Liver (tissue), 9 donors: ENCODE results near the gene SOX10. TPM values are rescaled to one million over a fixed set of nuclear protein-coding genes. Genes with fewer than 3 reads are reported as not detected.

Experiments used
- DNase-seq: peaks from one replicate; pipeline ENCODE4 v3.0.0-alpha.2; 2017; ENCODE audit warnings: low spot score
- H3K27ac ChIP-seq, 2 donors: one replicate each; pipeline ENCODE4 v1.7.0; 2013; ENCODE audit warnings: inconsistent platforms in 2 of 2, low read length in 2 of 2, control low read depth in 1 of 2, low read depth in 1 of 2, mild to moderate bottlenecking in 1 of 2
- H3K27me3 ChIP-seq, 4 donors: one replicate each; pipeline versions ENCODE4 v1.6.1 to v1.7.0; 2013; ENCODE audit warnings: low read length in 3 of 4, inconsistent platforms in 1 of 4, mild to moderate bottlenecking in 1 of 4, moderate library complexity in 1 of 4; ENCODE audit not compliant: control insufficient read depth in 4 of 4, insufficient read depth in 4 of 4
- H3K36me3 ChIP-seq, 4 donors: one replicate each; pipeline versions ENCODE4 v1.6.1 to v1.7.0; 2013; ENCODE audit warnings: low read length in 3 of 4, mild to moderate bottlenecking in 3 of 4, low read depth in 1 of 4, moderate library complexity in 1 of 4; ENCODE audit not compliant: control insufficient read depth in 4 of 4, insufficient read depth in 3 of 4
- H3K4me1 ChIP-seq, 4 donors: one replicate each; pipeline versions ENCODE4 v1.6.1 to v1.7.0; 2013; ENCODE audit warnings: low read length in 3 of 4, mild to moderate bottlenecking in 3 of 4, moderate library complexity in 1 of 4; ENCODE audit not compliant: control insufficient read depth in 4 of 4, insufficient read depth in 4 of 4
- H3K4me3 ChIP-seq, 3 donors: one replicate each; pipeline versions ENCODE4 v1.6.1 to v1.7.0; 2013; ENCODE audit warnings: low read length in 3 of 3, control low read depth in 1 of 3, low read depth in 1 of 3, mild to moderate bottlenecking in 1 of 3
- H3K9ac ChIP-seq, 2 donors: one replicate each; pipeline ENCODE4 v1.7.0; 2013; ENCODE audit warnings: low read length in 2 of 2, mild to moderate bottlenecking in 2 of 2, moderate library complexity in 2 of 2, control low read depth in 1 of 2, low read depth in 1 of 2
- H3K9me3 ChIP-seq, 4 donors: one replicate each; pipeline versions ENCODE4 v1.6.1 to v1.7.0; 2013; ENCODE audit warnings: low read length in 3 of 4; ENCODE audit not compliant: control insufficient read depth in 4 of 4
- CTCF ChIP-seq: fragments of 150-350 bp; IDR thresholded peaks from 2 replicates; pipeline ENCODE4 v1.5.1; 2017; ENCODE audit warnings: improper control_type of control experiment, low read depth, low read length; ENCODE audit not compliant: missing input control
- EGR1 ChIP-seq, 2 donors: IDR thresholded peaks; 2 replicates each; pipeline ENCODE4 v1.6.1; 2016 to 2018; ENCODE audit warnings: antibody characterized with exemption in 2 of 2, low read depth in 2 of 2
- FOXA1 ChIP-seq: IDR thresholded peaks from 2 replicates; pipeline ENCODE4 v1.6.1; 2016; ENCODE audit warnings: antibody characterized with exemption
- FOXA2 ChIP-seq: IDR thresholded peaks from 2 replicates; pipeline ENCODE4 v1.6.1; 2016; ENCODE audit warnings: antibody characterized with exemption
- GABPA ChIP-seq, 2 donors: IDR thresholded peaks in 1 of 2; conservative IDR thresholded peaks in 1 of 2; 2 replicates each; pipeline ENCODE4 v1.6.1; 2016; ENCODE audit warnings: antibody characterized with exemption in 2 of 2, mild to moderate bottlenecking in 1 of 2, moderate library complexity in 1 of 2
- JUND ChIP-seq, 2 donors: IDR thresholded peaks; 2 replicates each; pipeline ENCODE4 v1.6.1; 2016; ENCODE audit warnings: antibody characterized with exemption in 2 of 2
- MAX ChIP-seq: IDR thresholded peaks from 2 replicates; pipeline ENCODE4 v1.6.1; 2016; ENCODE audit warnings: antibody characterized with exemption
- NR2F2 ChIP-seq: IDR thresholded peaks from 2 replicates; pipeline ENCODE4 v1.6.1; 2016; ENCODE audit warnings: antibody characterized with exemption
- REST ChIP-seq: IDR thresholded peaks from 2 replicates; pipeline ENCODE4 v1.6.1; 2016; ENCODE audit warnings: antibody characterized with exemption, mild to moderate bottlenecking
- RXRA ChIP-seq, 2 donors: IDR thresholded peaks; 2 replicates each; pipeline ENCODE4 v1.6.1; 2017 to 2018; ENCODE audit warnings: antibody characterized with exemption in 2 of 2, mild to moderate bottlenecking in 1 of 2
- SP1 ChIP-seq: IDR thresholded peaks from 2 replicates; pipeline ENCODE4 v1.6.1; 2018; ENCODE audit warnings: antibody characterized with exemption, mild to moderate bottlenecking
- TAF1 ChIP-seq: conservative IDR thresholded peaks from 2 replicates; pipeline ENCODE4 v1.6.1; 2016; ENCODE audit warnings: antibody characterized with exemption, mild to moderate bottlenecking
- WGBS: extraction: QIAGEN DNeasy Blood & Tissue Kit; methylation state at CpG from one replicate; pipeline ENCODE4 v1.1.7; 2013; 5-methylcytosine and 5-hydroxymethylcytosine counted together
- polyA plus RNA-seq, 2 donors: library from polyadenylated mRNA; stranded (reverse) in 1 of 2; unstranded in 1 of 2; fragments of 200-250 nt in 1 of 2; fragments of >200 nt in 1 of 2; fragmentation: Nextera tagmentation in 1 of 2; extraction: Ambion mirVana in 1 of 2; gene quantifications; one replicate each; pipeline versions ENCODE4 v1.2.1 to v1.2.3, GENCODE V29; 2013 to 2015
- total RNA-seq, 2 donors: library from RNA; depleted of rRNA; stranded (reverse); fragments of >200 nt; gene quantifications; one replicate each; pipeline ENCODE4 v1.2.3, GENCODE V29; 2014
- TF ChIP-seq, protein P1 (sequence below): IDR thresholded peaks from 2 replicates; pipeline ENCODE4 v1.6.1; 2016; ENCODE audit warnings: antibody characterized with exemption
- TF ChIP-seq, protein P2 (sequence below): IDR thresholded peaks from 2 replicates; pipeline ENCODE4 v1.6.1; 2016; ENCODE audit warnings: antibody characterized with exemption
- donor health status: healthy.
- donor health status: healthy.
- donor health status: healthy.
- donor health status: healthy.
- donor health status: healthy.

Gene SOX10
- total and polyA plus RNA-seq, 4 donors: 0.05 to 0.29 (median 0.07) TPM

DNA sequence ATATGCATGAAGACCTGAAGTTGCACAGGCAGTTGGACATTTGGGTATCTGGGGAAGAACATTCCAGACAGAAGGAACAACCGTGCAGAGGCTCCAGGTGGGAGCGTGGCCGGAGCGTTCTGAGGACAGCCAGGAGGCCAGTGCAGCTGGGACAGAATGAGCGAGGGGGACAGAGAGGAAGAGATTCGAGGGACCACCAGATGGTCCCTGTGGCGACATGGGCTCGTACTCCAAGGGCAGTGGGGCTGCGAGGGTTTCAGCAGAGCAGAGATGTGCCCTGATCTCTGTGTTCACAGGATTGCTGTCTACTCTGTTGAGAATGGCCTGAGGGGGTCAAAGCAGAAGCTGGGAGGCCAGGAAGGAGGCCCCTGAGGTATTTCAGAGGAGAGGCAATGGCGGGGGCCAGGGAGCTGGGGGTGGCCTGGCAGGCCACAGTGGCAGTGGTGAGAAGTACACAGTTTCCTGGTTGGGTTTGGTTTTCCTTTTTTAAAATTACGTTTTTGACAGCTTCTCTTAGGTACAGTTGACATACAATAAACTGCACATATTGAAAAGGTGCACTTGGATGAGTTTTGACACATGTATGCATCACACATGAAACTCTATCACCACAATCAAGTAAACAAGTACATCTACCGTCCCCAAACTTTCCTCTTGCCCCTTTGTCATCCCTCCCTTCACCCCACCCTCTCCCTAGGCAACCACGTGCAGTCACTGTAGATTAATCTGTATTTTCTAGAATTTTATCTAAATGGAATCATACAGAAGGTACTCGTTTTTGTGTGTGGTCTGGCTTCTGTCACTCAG is 24.8 kb upstream of the SOX10 start:
- 84% methylated on average over 14 of the region's 14 CpGs for WGBS
- Histone ChIP-seq H3K36me3 (no peaks in the 10 kb centered on the region), H3K4me1 (no peaks in the 10 kb centered on the region), H3K27ac (no peak overlapping the region), H3K4me3 (no peak overlapping the region), H3K27me3 (no peaks in the 10 kb centered on the region), H3K9me3 (no peaks in the 10 kb centered on the region), H3K9ac (no peak overlapping the region)
- no peak for TF ChIP-seq TAF1
- TF ChIP-seq CTCF: no peak
- TF ChIP-seq MAX: no peak
- TF ChIP-seq, protein P1, sequence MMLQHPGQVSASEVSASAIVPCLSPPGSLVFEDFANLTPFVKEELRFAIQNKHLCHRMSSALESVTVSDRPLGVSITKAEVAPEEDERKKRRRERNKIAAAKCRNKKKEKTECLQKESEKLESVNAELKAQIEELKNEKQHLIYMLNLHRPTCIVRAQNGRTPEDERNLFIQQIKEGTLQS: no peak
- no peak for TF ChIP-seq RXRA (IDR thresholded peaks at IDR 0.05)
- TF ChIP-seq EGR1 (IDR thresholded peaks at IDR 0.05; ENCODE audit: low read depth in 2 of 2): no peak
- TF ChIP-seq NR2F2: no peak
- no peak for TF ChIP-seq FOXA2
- TF ChIP-seq FOXA1: no peak
- TF ChIP-seq SP1: no peak
- no peak for DNase-seq

GRCh38 chr22:38007330-38007902 is 23.1 kb upstream of the SOX10 start:
- no peaks in the 10 kb centered on the region for H3K9me3 ChIP-seq
- no peak for DNase-seq
- H3K4me3 ChIP-seq: no peak overlapping the region
- no peak overlapping the region for H3K9ac ChIP-seq
- no peak for TF ChIP-seq FOXA1
- no peak for TF ChIP-seq TAF1
- TF ChIP-seq, protein P2, sequence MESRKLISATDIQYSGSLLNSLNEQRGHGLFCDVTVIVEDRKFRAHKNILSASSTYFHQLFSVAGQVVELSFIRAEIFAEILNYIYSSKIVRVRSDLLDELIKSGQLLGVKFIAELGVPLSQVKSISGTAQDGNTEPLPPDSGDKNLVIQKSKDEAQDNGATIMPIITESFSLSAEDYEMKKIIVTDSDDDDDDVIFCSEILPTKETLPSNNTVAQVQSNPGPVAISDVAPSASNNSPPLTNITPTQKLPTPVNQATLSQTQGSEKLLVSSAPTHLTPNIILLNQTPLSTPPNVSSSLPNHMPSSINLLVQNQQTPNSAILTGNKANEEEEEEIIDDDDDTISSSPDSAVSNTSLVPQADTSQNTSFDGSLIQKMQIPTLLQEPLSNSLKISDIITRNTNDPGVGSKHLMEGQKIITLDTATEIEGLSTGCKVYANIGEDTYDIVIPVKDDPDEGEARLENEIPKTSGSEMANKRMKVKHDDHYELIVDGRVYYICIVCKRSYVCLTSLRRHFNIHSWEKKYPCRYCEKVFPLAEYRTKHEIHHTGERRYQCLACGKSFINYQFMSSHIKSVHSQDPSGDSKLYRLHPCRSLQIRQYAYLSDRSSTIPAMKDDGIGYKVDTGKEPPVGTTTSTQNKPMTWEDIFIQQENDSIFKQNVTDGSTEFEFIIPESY: no peak
- TF ChIP-seq, protein P1: no peak
- TF ChIP-seq GABPA (IDR thresholded peaks at IDR 0.05 in 1 of 2, conservative IDR thresholded peaks at IDR 0.05 in 1 of 2): no peak
- TF ChIP-seq JUND (IDR thresholded peaks at IDR 0.05): no peak
- TF ChIP-seq FOXA2: no peak
- no peak for TF ChIP-seq REST
- no peak for TF ChIP-seq SP1
- TF ChIP-seq RXRA (IDR thresholded peaks at IDR 0.05): no peak
- TF ChIP-seq NR2F2: no peak
- TF ChIP-seq CTCF: no peak
- no peaks in the 10 kb centered on the region for H3K27me3 ChIP-seq
- H3K27ac ChIP-seq: no peak overlapping the region
- 92% methylated on average over 13 of the region's 13 CpGs for WGBS
- no peaks in the 10 kb centered on the region for H3K4me1 ChIP-seq
- no peaks in the 10 kb centered on the region for H3K36me3 ChIP-seq
